HG03520 (cell line): ENCODE results near the gene SLC38A4.
A peak's percentile ranks its signal among the peaks of the same experiment; 100 is the strongest.

Experiments used
- ATAC-seq: cut with Tn5 transposase; IDR thresholded peaks from one replicate; pipeline ENCODE4 v1.9.1; 2021; ENCODE audit warnings: mild to moderate bottlenecking, moderate library complexity; ENCODE audit not compliant: unreplicated experiment

Gene SLC38A4

DNA sequence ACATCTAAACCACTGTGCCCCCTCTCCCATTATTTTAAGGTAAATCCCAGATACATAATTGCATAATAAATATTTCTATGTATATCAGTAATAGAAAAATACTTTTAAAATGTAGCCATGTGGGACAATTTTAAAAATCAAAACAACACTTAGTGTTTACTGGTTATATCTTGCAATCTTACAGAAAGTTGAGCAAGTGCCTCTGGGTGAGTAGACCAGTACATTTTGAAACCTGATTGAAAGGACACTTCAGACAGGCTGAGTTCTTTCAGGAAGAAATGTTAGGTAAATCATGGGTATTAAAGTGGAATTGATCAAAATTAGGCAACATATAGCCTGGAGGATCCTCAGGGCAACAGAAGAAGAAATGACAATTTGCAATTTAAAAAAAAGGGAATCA lies 7.2 kb downstream of the SLC38A4 start:
- ATAC-seq = no peak

DNA sequence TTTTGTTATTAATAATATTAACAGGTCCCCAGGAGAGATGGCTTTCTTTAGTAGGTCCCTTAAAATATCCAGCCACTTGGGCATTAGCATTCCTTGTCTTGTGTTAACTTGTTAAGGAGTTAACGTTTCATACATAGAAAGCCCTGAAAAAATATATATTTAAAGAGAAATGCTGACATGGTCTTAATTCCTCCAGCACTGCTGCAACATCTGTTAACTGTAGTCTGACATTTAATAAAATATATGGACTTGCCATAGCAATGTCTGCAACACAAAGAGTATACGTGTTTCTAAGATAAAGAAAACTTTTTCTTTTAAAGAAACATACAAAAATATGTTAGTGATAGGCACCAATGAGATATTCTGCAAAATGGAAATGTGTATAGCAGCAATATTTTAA lies 10.0 kb downstream of the SLC38A4 start:
- no peak for ATAC-seq

DNA sequence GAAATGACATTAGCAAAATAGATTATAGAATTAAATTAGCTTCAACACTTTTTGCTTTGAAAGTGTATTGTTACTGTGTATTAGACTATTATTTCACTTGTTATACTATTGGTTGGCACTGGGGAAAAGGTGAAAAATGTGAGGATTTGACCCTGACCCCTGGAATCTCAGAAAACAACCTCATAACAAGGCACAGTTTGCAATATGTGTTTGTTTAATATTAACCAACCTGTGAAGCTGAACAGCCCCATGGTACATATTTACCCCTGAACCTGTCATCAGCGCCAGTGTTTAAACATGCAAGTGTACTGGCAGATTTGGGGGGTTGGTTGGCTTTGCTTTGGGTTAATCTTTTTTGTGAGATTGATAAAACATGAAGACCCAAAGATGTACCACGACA lies 11.7 kb downstream of the SLC38A4 start:
- ATAC-seq = no peak

DNA sequence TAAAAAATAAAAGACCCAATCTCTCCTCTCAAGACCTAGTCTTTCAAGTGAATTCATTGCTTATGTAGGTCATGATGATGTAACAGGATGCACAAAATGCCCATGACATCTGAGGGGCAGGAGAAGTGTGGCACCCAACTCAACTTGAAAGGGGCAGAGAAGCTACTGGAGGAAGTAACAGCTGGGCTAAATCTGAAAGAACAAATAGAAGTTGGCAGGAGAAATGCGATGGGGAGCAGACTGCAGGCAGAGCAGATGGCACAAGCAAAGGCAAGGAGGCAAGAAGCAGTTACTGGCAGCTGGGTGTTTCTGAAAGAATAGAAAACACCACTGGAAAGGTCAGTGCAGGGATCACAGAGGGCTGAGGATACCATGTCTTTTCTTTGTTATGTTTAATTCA lies 14.6 kb downstream of the SLC38A4 start:
- ATAC-seq = no peak

DNA sequence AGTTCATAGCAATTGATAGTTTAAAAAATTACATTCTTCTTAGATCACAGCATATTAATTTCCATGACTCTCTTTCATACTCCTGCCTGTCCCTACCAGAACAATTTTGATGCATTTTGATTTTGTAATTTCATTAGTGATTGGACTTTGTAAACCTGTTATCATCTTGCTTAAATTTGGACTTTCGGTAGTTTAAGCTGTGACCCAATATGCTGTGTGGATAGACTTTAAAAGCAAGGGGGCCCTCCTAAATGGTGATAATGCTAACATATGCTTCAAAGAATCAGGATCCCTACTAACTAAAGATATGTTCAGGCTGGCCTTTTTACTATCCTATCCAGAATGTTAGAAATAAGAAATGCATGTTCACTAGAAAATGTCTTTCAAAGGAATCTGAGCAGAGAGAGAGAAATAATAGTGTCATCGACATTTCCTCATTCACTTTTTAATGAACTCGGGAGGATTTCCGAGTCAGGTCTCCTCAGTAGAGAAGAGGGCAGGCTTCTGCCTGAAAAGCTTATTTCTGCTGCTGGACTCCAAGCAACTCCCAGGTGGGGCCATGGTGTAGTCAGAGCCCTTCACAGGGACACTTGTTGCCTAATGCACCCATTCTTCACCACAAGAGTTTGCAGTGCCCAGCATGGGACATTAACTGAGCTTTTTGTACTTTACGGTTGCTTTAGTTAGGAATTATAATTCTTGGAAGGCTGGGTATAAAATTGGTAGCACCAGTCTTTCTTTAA lies 16.7 kb downstream of the SLC38A4 start:
- ATAC-seq = no peak

DNA sequence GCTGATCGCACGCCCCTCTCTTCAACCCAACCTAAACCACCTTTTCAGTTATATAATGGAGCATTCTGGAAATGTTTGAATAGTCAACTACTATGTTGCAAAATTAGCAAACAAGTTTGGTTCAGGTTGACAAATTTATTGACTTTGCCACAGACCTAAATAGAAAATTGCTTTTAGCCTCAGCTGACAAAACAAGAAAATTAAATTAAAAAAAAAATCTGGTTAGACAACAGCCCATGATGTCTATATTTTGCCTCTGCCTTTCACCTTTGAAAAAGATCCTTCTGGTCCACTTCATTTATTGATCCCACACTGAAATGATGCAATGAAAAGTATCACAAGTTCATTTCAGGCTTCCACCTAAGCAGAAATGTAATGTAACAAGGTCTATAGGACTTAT lies 17.5 kb downstream of the SLC38A4 start:
- ATAC-seq = no peak

DNA sequence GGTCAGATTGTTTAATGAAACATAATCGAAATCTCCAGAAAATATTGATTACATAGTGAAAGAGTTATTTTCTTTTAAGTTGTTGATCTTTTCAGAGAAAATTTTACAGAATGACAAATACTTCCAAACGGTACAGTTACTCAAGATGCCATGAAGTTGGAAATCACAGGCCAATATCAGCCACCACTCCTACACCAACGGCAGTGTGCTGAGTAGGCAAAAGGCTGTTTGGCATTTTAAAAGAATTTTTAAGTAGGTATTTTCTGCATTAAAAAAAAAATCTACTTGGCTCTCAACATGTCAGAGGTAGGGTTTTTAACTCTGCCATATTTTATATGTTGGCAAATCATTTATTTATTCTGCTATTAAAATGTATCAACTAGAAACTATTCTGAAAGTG lies 21.7 kb downstream of the SLC38A4 start:
- ATAC-seq = no peak

DNA sequence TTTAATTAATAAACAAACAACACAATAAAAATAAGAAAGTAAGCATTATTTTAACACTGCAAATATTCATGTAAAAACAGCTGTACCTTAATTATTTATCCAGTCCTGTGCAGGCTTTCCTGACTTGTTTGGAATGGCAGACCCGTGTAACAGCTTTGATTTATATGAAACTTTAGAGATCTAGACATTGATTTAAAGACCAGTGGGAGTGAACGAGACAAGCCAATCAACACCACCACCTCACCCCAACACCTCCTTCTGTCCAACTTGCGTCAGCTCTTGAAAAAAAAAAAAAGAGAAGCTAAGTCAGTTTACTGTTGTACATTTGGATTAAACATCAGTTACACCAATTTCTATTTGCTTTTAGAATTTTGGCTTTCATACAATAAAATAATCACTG lies 22.3 kb downstream of the SLC38A4 start:
- ATAC-seq = no peak

DNA sequence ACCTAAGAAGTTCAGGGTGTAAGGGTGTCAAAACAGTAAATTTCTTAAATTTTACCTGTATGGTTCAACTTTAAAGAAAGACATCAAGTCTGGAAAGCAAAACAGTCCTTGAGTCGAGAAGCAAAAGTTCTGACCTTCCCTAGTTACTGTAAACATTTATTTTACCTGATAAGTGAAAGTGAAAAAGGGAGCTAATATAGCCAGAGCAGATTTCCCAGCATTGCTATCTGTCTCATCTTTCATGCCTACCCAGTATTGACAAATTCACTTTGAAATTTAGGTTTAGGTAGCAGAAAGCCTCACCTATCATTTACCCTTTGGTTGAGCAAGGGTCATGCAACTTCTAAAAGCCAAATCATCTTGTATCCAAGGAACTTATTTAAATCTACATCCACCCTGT lies 24.5 kb downstream of the SLC38A4 start:
- no peak for ATAC-seq

DNA sequence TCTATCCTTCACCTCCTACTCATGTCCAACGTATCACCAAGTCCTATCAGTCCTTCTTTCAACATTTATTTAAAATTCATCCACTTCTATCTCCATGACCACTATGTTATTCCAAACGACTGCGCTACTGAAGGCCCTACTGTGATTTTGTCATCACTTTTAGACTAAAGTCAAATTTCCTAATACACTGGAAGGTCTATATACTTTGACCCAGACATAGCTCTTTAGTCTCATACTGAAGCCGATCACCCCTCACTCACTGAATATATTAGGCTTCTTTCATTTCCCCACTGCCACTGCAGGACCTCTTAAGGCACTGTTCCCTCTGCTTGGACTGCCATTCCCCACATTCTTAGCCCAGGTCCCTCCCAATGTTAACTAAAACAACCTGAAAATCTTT lies 25.6 kb downstream of the SLC38A4 start:
- no peak for ATAC-seq

DNA sequence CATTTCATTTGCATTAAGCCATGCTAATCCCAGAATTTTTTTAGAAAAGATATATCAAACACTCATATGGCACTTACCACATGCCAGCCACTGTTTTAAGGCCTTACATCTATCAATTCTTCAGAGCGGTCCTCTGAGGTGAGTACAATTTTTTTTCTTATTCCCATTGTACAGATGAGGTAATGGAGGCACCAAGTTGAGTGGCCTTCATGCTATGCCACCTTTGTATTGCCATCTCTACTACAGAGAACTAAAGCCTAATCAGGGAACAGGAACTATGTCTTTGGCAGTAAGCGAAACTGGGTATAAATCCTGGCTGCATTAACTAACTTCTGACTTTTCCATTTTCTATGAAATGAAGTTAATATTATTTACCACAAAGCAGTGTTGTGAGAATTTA lies 27.1 kb downstream of the SLC38A4 start:
- ATAC-seq = no peak

DNA sequence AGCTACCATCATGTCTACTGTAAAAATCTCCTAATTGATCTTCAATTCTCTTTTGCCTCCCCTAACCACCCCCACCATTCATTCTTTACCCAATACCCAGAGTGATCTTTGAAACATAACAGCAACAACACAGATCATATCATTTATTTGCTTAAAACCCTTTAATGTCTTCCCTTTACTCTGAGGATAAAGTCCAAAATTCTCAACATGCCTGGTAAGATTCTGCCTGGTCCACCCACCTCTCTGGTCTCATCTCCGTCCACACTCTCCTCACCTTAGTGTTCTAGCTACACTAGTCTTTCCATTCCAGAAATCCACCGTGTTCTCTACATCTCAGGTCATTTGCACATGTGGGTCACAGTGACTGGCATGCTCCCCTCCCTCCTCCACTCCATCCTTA lies 27.7 kb downstream of the SLC38A4 start:
- no peak for ATAC-seq

DNA sequence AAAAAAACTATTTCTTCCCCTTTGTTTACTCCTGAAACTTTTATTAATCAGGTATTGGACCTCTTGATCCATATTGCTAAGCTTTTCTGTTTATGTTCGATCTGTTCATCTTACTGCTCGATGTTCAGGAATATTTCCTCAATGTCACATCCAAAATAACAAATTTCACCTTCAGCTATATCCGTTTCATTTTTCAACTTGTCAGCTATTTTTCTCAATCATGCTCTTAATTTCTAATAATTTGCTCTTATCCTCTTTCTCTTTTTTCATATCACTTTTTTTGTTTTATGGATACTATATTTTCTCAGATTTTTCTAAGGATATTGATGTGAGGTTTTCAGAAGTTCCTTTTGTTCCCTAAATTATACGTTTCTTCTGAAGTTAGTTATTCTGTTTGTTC lies 29.8 kb downstream of the SLC38A4 start:
- ATAC-seq = no peak

DNA sequence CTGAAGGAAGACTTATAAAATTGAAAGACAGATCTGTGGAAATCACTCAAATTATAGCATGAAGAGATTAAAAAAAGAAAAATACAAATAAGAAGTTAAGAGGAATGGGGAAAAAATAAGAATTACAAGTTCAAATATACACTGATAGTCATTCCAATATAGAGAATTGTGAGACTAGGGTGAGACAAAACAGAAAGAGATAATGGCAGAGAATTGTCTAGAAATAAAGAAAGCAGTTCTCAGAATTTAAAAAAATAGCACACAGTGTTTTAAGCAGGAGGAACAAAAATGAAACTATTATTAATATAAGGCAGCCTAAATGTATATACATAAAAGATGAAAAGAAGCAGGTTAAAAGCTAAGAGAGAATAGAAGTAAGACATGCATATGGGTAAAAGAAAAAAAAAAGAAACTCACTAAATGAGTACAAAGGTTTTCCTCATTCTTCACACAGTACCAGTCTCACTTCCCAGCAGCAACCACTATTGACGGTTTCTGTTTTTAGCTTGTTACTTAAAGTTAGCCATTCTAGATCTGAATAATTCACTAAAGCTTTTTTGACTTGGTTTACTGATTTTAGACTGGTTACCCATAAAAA lies 31.1 kb downstream of the SLC38A4 start:
- peak; percentile 66 for ATAC-seq

DNA sequence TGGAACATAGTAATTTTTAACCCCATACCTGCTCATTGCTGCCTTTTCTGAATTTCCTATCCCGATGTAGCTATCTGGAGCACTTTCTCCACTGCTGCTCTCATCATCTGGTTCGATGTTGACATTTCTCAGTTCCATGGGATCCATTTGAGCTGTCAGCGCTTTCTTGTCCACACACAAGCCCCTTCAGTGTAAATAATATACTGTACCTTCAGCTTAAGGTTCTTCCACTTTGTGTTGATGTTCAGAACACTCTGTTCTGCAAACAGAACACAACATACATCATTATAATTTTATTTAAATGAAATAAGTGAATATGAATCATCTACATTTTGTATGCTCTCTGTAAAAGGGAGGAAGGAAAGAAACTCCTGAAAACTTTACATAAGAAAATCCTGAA lies 32.9 kb downstream of the SLC38A4 start:
- no peak for ATAC-seq

DNA sequence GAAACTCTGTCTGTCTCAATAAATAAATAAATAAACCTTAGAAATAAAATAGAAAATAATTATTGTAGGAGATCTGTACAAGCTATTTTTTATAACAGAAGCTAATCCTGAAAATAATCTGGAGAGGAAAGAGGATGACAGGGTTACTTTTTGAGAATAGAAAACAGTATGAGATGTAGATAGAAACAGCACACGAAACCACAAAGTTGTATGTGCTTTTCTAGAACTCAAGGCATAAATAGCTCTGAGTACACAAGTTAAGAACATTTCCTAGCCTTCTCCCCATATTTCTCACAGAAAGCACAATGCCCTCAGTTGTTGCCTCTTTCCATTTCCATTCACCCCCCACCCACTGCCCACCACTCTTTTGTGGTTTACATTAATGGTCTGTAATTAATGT lies 35.7 kb downstream of the SLC38A4 start:
- no peak for ATAC-seq

DNA sequence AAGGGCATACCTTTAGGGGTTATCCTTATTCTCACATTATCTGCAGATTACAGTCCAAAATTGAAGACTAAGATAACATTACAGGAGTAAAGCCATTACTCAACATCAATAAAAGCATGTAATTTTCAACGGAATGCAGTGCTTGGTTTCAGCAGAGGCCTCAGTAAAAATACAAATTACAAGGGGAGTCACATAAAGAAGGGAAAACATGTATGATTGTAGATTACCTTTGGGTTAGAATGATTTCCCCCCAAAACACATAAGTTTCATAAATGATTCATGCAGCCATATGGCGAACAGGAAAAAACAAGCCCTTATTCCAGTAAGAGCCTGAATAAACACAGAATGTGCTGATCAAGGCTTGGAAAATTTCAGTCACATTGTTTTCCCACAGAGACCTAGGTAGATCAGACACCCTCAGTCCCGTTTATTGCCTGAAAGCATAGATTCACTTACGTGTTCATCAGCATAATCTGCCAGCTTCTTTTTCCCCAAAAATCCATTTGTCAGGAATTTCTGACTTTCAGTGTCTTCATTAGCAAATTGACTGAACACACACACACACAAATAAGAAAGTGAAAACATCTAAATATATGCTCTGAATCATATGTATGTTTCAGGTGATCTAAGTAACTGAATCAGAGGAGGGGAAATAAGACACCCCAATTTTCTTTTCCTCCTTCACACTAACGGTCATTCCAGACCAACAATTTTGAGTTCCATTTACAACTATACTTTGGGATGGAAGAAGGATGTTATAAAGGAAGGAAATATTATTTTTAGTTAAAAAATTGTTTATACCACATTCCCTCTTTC lies 37.5 kb downstream of the SLC38A4 start:
- ATAC-seq = no peak

DNA sequence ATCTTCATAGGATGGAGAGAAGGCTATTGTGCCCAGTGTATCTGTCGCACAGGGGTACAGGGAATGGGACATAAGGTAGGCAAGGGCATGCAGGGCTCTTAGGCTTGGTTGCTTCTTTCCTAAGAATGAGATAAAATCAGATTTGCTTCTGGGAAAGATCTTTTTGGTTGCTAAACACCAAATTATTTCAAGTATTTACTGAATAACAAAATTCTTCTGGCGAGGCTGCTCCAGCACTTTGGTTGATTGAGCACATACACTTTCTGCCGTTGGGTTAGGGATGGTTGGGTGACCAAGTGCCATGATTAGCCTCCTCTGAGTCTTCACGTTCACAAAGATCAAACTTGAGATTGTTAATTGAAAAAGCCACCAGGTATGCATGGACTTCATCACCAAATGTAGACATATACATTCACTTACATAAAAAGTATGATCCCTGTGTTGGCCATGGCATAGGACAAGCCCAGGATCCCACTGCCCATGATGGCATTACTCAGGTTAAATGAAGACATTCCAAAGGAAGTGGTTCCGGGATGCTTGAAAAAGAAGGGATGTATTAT lies 38.2 kb downstream of the SLC38A4 start:
- ATAC-seq = no peak

DNA sequence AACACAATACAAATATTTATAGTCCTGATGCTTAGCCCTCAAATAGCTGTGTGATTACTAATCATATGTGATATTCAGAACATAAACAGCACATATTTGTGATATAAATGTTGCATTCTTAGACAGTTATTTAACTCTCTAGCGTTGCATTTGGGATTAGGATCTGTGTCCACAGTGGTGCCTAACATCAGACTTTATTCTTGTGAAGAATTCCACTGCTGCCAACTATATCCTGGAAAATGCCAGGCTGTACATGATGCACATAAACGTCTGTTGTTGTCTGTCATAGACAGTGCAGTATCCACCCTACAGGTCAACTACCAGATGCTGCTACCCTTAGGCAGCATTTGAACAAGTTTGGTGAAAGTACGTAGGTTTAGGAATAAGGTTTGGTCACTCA lies 39.0 kb downstream of the SLC38A4 start:
- no peak for ATAC-seq

DNA sequence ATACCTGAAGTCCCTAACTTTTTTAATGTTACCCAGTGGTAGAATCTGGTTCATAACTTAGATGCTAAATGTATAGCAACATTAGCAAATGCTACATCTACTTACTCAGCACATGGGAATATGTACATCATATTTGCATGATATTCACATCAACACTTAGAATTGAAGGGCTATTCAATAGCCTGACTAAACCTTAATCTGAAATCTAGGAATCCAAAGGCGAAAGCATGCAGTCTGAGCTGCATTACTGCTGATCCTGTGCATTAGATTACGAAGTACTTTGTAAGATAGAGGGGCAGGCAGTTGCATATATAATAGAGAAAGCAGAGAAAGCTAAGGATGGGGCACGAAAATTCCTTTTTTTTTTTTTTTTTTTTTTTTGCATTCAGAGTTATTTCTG lies 40.4 kb downstream of the SLC38A4 start:
- ATAC-seq = no peak

DNA sequence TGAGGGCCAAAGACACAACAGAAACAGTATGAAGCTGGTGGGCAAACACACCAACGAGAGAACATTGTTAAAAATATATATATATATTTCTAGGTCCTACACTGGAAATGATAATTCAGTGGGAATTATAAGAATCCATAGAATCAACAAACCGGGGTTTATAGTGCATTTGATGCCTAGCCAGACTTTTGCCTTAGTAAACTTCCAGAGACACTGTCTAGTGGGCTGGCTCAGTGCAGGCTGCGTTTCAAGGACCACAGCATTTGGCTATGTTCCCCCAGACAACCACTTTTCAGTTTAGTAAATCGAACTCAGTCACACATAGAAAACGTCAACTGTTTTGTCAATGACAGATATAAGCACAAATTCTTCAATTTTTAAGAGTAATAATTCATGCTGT lies 41.9 kb downstream of the SLC38A4 start:
- ATAC-seq = no peak

DNA sequence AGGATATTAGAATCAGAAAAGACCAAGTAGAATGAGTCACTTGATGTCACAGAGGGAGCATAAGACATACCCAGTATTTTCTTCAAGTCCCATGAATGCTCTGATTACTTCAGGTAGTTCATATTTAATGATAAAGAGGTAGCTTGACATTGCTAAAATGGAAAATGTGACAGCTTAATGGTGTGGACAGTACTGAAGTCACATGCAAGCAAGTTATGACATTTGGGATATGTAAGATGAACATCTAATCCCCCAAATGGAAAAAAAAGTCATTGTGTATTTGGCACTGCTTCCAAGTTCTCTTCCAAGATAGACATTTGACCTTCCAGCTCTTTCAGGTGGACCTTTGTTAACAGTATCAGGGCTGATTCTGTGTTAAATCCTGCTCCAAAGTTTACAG lies 45.9 kb downstream of the SLC38A4 start:
- ATAC-seq = no peak
